Measurements from ENCODE around the gene NTN4.

DNA sequence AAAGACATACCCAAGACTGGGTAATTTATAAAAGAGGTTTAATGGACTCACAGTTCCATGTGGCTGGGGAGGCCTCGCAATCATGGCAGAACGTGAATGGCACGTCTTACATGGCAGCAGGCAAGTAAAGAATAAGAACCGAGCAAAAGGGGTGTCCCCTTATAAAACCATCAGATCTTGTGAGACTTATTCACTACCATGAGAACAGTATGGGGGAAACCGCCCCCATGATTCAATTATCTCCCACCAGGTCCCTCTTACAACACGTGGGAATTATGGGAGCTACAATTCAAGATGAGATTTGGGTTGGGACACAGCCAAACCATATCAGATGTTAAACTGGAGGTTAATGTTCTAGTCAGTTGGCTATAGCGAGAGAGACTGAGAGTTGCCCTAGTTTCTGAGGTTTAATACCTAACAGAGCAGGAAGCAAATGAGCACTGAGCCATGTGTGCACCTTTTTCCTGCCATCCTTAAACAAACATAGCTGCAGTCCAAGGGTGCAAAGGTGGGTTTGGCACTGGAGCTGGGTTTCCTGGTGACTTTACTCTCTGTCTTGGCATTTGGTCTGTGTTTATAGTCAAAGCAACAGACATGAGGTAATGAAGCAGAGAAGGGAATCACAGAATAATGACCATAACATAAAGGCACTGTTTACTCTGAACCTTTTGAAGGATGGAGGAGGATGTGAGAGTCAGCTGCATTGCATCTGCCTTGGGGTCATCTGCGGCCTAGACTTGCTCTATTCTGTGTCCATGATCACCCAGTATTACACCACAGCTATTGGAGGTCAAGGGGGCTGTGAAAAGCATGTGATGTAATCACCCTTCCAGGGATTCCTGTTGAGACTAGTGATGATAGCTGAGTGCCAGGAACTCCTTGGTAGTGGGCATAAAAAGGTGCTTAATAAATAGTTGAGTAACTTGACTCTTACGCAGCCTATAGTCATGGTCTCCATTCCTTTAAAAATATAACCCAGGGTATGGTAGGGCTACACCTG lies 155.6 kb downstream of the NTN4 start:
- TF ChIP-seq ZNF384 (IDR thresholded peaks at IDR 0.05; ENCODE audit: borderline replicate concordance, low read depth, low read length) (no peak), BRCA1 (IDR thresholded peaks at IDR 0.05; ENCODE audit: low read depth, low read length) (no peak), ASH2L (IDR thresholded peaks at IDR 0.05; ENCODE audit: borderline replicate concordance, low read depth) (no peak), WRNIP1 (IDR thresholded peaks at IDR 0.05; ENCODE audit: borderline replicate concordance, low read depth, low read length) (no peak)
